Measurements from ENCODE around the gene IFFO2. TPM values are rescaled to one million over a fixed set of nuclear protein-coding genes. Genes with fewer than 3 reads are reported as not detected.

Gene IFFO2
- total and polyA plus RNA-seq, 2 of the 13 experiments (the other 11 are each of a cell fraction or from before 2014, with no cell fraction given) = 7.3 to 16.7 TPM

DNA sequence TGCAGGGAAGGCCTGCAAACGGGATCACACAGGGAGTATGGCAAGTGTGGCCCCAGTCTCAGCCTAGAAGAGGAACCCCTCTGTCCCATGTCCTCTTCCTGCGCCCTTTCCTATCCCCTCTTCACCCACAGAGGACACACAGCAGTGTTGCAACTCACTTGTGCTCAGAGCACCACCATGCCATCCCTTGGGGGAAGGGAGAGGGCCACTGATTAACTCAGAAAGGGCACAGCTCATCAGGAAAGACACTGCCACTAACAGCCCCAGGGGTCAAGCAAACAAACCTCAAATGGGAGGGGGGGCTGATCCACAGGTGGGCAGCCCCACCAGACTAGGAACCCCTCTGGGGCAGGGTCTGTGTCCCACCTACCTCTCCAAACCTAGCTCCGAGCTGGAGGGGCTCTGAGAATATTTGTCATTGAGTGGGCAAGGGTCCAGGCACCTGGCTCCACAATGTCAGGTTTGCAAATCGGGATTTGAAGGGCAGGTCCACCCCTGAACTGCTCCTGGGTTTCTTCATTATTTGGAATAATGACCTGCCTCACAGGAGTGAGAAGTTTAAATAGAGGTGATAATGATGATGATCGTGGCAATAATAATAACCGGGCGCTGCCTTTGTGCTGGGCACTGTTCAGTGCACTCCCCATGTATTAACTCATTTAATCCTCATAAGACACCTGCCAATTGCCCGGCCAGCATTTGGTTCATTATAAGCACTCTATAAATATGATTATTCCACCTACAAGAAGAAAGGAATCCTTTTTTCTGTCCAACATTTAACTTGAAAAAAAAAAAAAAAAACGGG lies 55.1 kb downstream of the IFFO2 start (continued):
- TF ChIP-seq, protein P1, sequence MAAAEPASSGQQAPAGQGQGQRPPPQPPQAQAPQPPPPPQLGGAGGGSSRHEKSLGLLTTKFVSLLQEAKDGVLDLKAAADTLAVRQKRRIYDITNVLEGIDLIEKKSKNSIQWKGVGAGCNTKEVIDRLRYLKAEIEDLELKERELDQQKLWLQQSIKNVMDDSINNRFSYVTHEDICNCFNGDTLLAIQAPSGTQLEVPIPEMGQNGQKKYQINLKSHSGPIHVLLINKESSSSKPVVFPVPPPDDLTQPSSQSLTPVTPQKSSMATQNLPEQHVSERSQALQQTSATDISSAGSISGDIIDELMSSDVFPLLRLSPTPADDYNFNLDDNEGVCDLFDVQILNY (CRISPR knock-in tag; conservative IDR thresholded peaks at IDR 0.05) = no peak
- TF ChIP-seq ZNF34 (CRISPR knock-in tag; IDR thresholded peaks at IDR 0.05; ENCODE audit: borderline replicate concordance) (no peak), ZNF552 (CRISPR knock-in tag; IDR thresholded peaks at IDR 0.05; ENCODE audit: borderline replicate concordance) (no peak), SRY (CRISPR knock-in tag; IDR thresholded peaks at IDR 0.05) (0 out of 2 replicates have a peak, but pooled peaks have one; percentile 56), U2AF2 (IDR thresholded peaks at IDR 0.05; ENCODE audit: low read depth, low read length) (no peak), TEAD2 (CRISPR knock-in tag; IDR thresholded peaks at IDR 0.05) (no peak), ZNF354B (CRISPR knock-in tag; IDR thresholded peaks at IDR 0.05) (no peak), ZNF768 (CRISPR knock-in tag; IDR thresholded peaks at IDR 0.05) (peak; percentile 72), ZZZ3 (CRISPR knock-in tag; IDR thresholded peaks at IDR 0.05; ENCODE audit: borderline replicate concordance) (no peak), ZNF749 (CRISPR knock-in tag; IDR thresholded peaks at IDR 0.05; ENCODE audit: borderline replicate concordance) (no peak), CBX5 (CRISPR knock-in tag; IDR thresholded peaks at IDR 0.05; ENCODE audit: borderline replicate concordance) (peak; percentile 92; the same call in 1 of the 2 replicates), ZNF296 (CRISPR knock-in tag; conservative IDR thresholded peaks at IDR 0.05) (no peak), NFATC3 (CRISPR knock-in tag; IDR thresholded peaks at IDR 0.05) (no peak), NPAS2 (CRISPR knock-in tag; IDR thresholded peaks at IDR 0.05; ENCODE audit: borderline replicate concordance) (no peak), KLF6 (CRISPR knock-in tag; IDR thresholded peaks at IDR 0.05) (no peak), PHF5A (CRISPR knock-in tag; IDR thresholded peaks at IDR 0.05; ENCODE audit: low read depth, unreplicated experiment) (peak; percentile 78)
- TF ChIP-seq, protein P2, sequence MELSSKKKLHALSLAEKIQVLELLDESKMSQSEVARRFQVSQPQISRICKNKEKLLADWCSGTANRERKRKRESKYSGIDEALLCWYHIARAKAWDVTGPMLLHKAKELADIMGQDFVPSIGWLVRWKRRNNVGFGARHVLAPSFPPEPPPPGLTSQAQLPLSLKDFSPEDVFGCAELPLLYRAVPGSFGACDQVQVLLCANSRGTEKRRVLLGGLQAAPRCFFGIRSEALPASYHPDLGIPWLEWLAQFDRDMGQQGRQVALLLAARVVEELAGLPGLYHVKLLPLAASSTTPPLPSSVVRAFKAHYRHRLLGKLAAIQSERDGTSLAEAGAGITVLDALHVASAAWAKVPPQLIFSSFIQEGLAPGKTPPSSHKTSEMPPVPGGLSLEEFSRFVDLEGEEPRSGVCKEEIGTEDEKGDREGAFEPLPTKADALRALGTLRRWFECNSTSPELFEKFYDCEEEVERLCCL (CRISPR knock-in tag; IDR thresholded peaks at IDR 0.05; ENCODE audit: borderline replicate concordance) = no peak
- TF ChIP-seq, protein P3, sequence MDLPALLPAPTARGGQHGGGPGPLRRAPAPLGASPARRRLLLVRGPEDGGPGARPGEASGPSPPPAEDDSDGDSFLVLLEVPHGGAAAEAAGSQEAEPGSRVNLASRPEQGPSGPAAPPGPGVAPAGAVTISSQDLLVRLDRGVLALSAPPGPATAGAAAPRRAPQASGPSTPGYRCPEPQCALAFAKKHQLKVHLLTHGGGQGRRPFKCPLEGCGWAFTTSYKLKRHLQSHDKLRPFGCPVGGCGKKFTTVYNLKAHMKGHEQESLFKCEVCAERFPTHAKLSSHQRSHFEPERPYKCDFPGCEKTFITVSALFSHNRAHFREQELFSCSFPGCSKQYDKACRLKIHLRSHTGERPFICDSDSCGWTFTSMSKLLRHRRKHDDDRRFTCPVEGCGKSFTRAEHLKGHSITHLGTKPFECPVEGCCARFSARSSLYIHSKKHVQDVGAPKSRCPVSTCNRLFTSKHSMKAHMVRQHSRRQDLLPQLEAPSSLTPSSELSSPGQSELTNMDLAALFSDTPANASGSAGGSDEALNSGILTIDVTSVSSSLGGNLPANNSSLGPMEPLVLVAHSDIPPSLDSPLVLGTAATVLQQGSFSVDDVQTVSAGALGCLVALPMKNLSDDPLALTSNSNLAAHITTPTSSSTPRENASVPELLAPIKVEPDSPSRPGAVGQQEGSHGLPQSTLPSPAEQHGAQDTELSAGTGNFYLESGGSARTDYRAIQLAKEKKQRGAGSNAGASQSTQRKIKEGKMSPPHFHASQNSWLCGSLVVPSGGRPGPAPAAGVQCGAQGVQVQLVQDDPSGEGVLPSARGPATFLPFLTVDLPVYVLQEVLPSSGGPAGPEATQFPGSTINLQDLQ (CRISPR knock-in tag; IDR thresholded peaks at IDR 0.05) = no peak
- TF ChIP-seq, protein P4, sequence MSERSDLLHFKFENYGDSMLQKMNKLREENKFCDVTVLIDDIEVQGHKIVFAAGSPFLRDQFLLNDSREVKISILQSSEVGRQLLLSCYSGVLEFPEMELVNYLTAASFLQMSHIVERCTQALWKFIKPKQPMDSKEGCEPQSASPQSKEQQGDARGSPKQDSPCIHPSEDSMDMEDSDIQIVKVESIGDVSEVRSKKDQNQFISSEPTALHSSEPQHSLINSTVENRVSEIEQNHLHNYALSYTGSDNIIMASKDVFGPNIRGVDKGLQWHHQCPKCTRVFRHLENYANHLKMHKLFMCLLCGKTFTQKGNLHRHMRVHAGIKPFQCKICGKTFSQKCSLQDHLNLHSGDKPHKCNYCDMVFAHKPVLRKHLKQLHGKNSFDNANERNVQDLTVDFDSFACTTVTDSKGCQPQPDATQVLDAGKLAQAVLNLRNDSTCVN (CRISPR knock-in tag; IDR thresholded peaks at IDR 0.05; ENCODE audit: borderline replicate concordance) = peak; percentile 55; the same call in 1 of the 2 replicates
- TF ChIP-seq, protein P5, sequence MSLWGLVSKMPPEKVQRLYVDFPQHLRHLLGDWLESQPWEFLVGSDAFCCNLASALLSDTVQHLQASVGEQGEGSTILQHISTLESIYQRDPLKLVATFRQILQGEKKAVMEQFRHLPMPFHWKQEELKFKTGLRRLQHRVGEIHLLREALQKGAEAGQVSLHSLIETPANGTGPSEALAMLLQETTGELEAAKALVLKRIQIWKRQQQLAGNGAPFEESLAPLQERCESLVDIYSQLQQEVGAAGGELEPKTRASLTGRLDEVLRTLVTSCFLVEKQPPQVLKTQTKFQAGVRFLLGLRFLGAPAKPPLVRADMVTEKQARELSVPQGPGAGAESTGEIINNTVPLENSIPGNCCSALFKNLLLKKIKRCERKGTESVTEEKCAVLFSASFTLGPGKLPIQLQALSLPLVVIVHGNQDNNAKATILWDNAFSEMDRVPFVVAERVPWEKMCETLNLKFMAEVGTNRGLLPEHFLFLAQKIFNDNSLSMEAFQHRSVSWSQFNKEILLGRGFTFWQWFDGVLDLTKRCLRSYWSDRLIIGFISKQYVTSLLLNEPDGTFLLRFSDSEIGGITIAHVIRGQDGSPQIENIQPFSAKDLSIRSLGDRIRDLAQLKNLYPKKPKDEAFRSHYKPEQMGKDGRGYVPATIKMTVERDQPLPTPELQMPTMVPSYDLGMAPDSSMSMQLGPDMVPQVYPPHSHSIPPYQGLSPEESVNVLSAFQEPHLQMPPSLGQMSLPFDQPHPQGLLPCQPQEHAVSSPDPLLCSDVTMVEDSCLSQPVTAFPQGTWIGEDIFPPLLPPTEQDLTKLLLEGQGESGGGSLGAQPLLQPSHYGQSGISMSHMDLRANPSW (CRISPR knock-in tag; IDR thresholded peaks at IDR 0.05; ENCODE audit: borderline replicate concordance) = no peak
